ENCODE results near the gene OPTC. TPM values are rescaled to one million over a fixed set of nuclear protein-coding genes. Genes with fewer than 3 reads are reported as not detected.

The OPTC gene
- total RNA-seq, 1 experiment from 2014 or later, result not detected

DNA sequence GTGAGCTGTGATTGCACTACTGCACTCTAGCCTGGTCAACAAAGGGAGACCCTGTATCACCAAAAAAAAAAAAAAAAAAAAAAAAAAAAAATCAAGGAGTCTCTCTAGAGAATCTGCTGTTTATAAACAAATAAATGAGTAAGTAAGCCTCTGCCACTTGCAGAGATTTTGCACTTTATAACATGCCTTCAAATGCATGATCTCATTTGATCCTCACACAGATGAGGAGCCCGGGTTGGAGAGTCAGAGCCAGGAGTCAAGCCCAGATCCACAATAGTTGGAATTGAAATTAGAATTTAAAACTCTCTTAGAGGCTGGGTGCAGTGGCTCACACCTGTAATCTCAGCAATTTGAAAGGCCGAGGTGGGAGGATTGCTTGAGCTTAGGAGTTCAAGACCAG, 14.3 kb upstream of the OPTC start:
- ChIA-PET CTCF (interaction anchor here (0.8 kb wide), 2 partner anchors 8 to 212 kb away, joined by 3 to 4 read pairs; no protein-coding TSS in a partner anchor), RAD21 (ENCODE audit: low non-redundant PET in 1 of 2, low total read pairs in 2 of 2, uncharacterized antibody in 2 of 2, unreplicated experiment in 2 of 2) (no interaction called here), POLR2A (no interaction called here)
- Histone ChIP-seq H3K4me1 (ENCODE audit: control insufficient read depth in 1 of 2, insufficient read depth in 2 of 2, low read length in 2 of 2) (peaks cover 13 to 19% of the 10 kb centered on the region in 2 experiments), H3K36me3 (ENCODE audit: control insufficient read depth in 1 of 2, insufficient read depth in 2 of 2, low read length in 2 of 2) (no peaks in the 10 kb centered on the region), H3K9me2 (ENCODE audit: insufficient read depth) (no peaks in the 10 kb centered on the region), H2AFZ (ENCODE audit: low read depth, low read length, poor library complexity, severe bottlenecking) (no peak overlapping the region), H3K79me2 (ENCODE audit: insufficient read depth, low read length) (no peaks in the 10 kb centered on the region), H3K9me3 (ENCODE audit: control insufficient read depth in 1 of 2, insufficient read depth in 1 of 2, low read depth in 1 of 2, low read length in 2 of 2) (no peaks in the 10 kb centered on the region), H3K27me3 (ENCODE audit: insufficient read depth, low read length) (peaks cover 19% of the 10 kb centered on the region), H3K27ac (ENCODE audit: low read depth, low read length) (no peak overlapping the region), H3K4me3 (replicated peaks in 1 of 2; ENCODE audit: low read depth in 1 of 2, low read length in 2 of 2) (no peak overlapping the region), H4K20me1 (ENCODE audit: insufficient read depth) (no peaks in the 10 kb centered on the region), H3K4me2 (ENCODE audit: low read length) (no peak overlapping the region), H3K9ac (ENCODE audit: low read length) (no peak overlapping the region)
- TF ChIP-seq, protein P1, sequence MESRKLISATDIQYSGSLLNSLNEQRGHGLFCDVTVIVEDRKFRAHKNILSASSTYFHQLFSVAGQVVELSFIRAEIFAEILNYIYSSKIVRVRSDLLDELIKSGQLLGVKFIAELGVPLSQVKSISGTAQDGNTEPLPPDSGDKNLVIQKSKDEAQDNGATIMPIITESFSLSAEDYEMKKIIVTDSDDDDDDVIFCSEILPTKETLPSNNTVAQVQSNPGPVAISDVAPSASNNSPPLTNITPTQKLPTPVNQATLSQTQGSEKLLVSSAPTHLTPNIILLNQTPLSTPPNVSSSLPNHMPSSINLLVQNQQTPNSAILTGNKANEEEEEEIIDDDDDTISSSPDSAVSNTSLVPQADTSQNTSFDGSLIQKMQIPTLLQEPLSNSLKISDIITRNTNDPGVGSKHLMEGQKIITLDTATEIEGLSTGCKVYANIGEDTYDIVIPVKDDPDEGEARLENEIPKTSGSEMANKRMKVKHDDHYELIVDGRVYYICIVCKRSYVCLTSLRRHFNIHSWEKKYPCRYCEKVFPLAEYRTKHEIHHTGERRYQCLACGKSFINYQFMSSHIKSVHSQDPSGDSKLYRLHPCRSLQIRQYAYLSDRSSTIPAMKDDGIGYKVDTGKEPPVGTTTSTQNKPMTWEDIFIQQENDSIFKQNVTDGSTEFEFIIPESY (IDR thresholded peaks at IDR 0.05; ENCODE audit: extremely low read depth, insufficient replicate concordance, low read length), result no peak
- TF ChIP-seq ZFX (IDR thresholded peaks at IDR 0.05) (no peak), SRF (IDR thresholded peaks at IDR 0.05; ENCODE audit: low read depth) (no peak), ZNF274 (IDR thresholded peaks at IDR 0.05; ENCODE audit: low read depth, low read length) (no peak), EZH2 (IDR thresholded peaks at IDR 0.05) (no peak), EGR1 (IDR thresholded peaks at IDR 0.05; ENCODE audit: low read depth) (no peak), JUND (IDR thresholded peaks at IDR 0.05) (no peak), YY1 (IDR thresholded peaks at IDR 0.05; ENCODE audit: extremely low read depth, insufficient replicate concordance, low read depth, low read length) (no peak), CBX3 (IDR thresholded peaks at IDR 0.05; ENCODE audit: low read depth) (no peak), EZH2phosphoT487 (IDR thresholded peaks at IDR 0.05; ENCODE audit: borderline replicate concordance) (no peak), ELF1 (IDR thresholded peaks at IDR 0.05; ENCODE audit: borderline replicate concordance, low read depth) (no peak)
- TF ChIP-seq, protein P2, sequence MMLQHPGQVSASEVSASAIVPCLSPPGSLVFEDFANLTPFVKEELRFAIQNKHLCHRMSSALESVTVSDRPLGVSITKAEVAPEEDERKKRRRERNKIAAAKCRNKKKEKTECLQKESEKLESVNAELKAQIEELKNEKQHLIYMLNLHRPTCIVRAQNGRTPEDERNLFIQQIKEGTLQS (IDR thresholded peaks at IDR 0.05), result no peak
- TF ChIP-seq, protein P3, sequence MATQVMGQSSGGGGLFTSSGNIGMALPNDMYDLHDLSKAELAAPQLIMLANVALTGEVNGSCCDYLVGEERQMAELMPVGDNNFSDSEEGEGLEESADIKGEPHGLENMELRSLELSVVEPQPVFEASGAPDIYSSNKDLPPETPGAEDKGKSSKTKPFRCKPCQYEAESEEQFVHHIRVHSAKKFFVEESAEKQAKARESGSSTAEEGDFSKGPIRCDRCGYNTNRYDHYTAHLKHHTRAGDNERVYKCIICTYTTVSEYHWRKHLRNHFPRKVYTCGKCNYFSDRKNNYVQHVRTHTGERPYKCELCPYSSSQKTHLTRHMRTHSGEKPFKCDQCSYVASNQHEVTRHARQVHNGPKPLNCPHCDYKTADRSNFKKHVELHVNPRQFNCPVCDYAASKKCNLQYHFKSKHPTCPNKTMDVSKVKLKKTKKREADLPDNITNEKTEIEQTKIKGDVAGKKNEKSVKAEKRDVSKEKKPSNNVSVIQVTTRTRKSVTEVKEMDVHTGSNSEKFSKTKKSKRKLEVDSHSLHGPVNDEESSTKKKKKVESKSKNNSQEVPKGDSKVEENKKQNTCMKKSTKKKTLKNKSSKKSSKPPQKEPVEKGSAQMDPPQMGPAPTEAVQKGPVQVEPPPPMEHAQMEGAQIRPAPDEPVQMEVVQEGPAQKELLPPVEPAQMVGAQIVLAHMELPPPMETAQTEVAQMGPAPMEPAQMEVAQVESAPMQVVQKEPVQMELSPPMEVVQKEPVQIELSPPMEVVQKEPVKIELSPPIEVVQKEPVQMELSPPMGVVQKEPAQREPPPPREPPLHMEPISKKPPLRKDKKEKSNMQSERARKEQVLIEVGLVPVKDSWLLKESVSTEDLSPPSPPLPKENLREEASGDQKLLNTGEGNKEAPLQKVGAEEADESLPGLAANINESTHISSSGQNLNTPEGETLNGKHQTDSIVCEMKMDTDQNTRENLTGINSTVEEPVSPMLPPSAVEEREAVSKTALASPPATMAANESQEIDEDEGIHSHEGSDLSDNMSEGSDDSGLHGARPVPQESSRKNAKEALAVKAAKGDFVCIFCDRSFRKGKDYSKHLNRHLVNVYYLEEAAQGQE (IDR thresholded peaks at IDR 0.05; ENCODE audit: low read depth), result no peak
- TF ChIP-seq, protein P4, sequence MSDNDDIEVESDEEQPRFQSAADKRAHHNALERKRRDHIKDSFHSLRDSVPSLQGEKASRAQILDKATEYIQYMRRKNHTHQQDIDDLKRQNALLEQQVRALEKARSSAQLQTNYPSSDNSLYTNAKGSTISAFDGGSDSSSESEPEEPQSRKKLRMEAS (IDR thresholded peaks at IDR 0.05), result no peak
- TF ChIP-seq, protein P5, sequence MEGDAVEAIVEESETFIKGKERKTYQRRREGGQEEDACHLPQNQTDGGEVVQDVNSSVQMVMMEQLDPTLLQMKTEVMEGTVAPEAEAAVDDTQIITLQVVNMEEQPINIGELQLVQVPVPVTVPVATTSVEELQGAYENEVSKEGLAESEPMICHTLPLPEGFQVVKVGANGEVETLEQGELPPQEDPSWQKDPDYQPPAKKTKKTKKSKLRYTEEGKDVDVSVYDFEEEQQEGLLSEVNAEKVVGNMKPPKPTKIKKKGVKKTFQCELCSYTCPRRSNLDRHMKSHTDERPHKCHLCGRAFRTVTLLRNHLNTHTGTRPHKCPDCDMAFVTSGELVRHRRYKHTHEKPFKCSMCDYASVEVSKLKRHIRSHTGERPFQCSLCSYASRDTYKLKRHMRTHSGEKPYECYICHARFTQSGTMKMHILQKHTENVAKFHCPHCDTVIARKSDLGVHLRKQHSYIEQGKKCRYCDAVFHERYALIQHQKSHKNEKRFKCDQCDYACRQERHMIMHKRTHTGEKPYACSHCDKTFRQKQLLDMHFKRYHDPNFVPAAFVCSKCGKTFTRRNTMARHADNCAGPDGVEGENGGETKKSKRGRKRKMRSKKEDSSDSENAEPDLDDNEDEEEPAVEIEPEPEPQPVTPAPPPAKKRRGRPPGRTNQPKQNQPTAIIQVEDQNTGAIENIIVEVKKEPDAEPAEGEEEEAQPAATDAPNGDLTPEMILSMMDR (IDR thresholded peaks at IDR 0.05 in 2 of 3, conservative IDR thresholded peaks at IDR 0.05 in 1 of 3; ENCODE audit: borderline replicate concordance in 1 of 3, insufficient read depth in 1 of 3, low read depth in 2 of 3, low read length in 2 of 3), result no peak
- intact Hi-C loops (cut with micrococcal nuclease), result no loop called here
- ATAC-seq (no peak), DNase-seq (ENCODE audit: low read depth, low spot score) (no peak)
- BruUV-seq (replicated peaks), result no TSS peak
